Heart right ventricle (tissue), 16 donors: ENCODE results near the gene TMEM169. TPM values are rescaled to one million over a fixed set of nuclear protein-coding genes. Genes with fewer than 3 reads are reported as not detected.
"Not testable (repeated sequence)": the region's sequence is repeated elsewhere in the genome, so short reads cannot be mapped to it uniquely, and the experiment has no call there.

Source experiments
- ATAC-seq, 8 donors: fragments of 200-7000 bp; cut with Tn5 transposase; one replicate each; pipeline ENCODE4 v1.9.1; 2020; ENCODE audit warnings: mild to moderate bottlenecking in 8 of 8, moderate library complexity in 8 of 8, moderate number of reproducible peaks in 1 of 8
- DNase-seq, 2 donors: peaks; one replicate each; pipeline ENCODE4 v3.0.0-alpha.2; 2020
- H3K27ac ChIP-seq, 10 donors: fragments of 200-600 bp; sonication (generic) in 2 of 10; one replicate each; pipeline versions ENCODE4 v1.5.0 to v1.8.0; 2020 to 2022; ENCODE audit warnings: mild to moderate bottlenecking in 3 of 10
- H3K27me3 ChIP-seq, 7 donors: fragments of 200-600 bp; one replicate each; pipeline ENCODE4 v1.8.0; 2021 to 2022; ENCODE audit warnings: mild to moderate bottlenecking in 2 of 7
- H3K36me3 ChIP-seq, 9 donors: fragments of 200-600 bp; sonication (generic) in 1 of 9; one replicate each; pipeline versions ENCODE4 v1.5.0 to v1.8.0; 2020 to 2022; ENCODE audit warnings: mild to moderate bottlenecking in 2 of 9
- H3K4me1 ChIP-seq, 9 donors: fragments of 200-600 bp; sonication (generic) in 1 of 9; one replicate each; pipeline versions ENCODE4 v1.5.0 to v1.8.0; 2020 to 2022; ENCODE audit warnings: mild to moderate bottlenecking in 4 of 9
- H3K4me3 ChIP-seq, 10 donors: fragments of 200-600 bp; sonication (generic) in 2 of 10; one replicate each; pipeline versions ENCODE4 v1.5.0 to v1.8.0; 2020 to 2022; ENCODE audit warnings: mild to moderate bottlenecking in 7 of 10, moderate library complexity in 2 of 10
- H3K9me3 ChIP-seq, 11 donors: fragments of 200-600 bp in 10 of 11; sonication (generic) in 2 of 11; one replicate each; pipeline versions ENCODE4 v1.5.0 to v1.8.0; 2013 to 2022; ENCODE audit warnings: mild to moderate bottlenecking in 2 of 11, control low read depth in 1 of 11, moderate library complexity in 1 of 11
- WGBS, 2 donors: extraction: QIAGEN DNeasy Blood & Tissue Kit; methylation state at CpG; one replicate each; pipeline ENCODE4 v1.1.7; 2013; ENCODE audit warnings: inconsistent platforms in 1 of 2; 5-methylcytosine and 5-hydroxymethylcytosine counted together
- intact Hi-C, 10 donors: fragments of 100-400 bp; cut with DNase I; formaldehyde crosslinking; loops; one replicate each; pipeline versions ENCODE4 v1.11.1 to v1.14.2; 2022
- polyA plus RNA-seq, 2 donors: library from polyadenylated mRNA; stranded (reverse); fragments of 200-250 nt; gene quantifications; one replicate each; pipeline ENCODE4 v1.2.3, GENCODE V29; 2013
- total RNA-seq, 10 donors: library from RNA; stranded (reverse); fragmentation: NEBNext Ultra II Directional in 3 of 10; extraction: Animal tissue kit (Norgen Biotek cat#: 25700) in 3 of 10; gene quantifications; one replicate each; pipeline versions ENCODE4 v1.2.1 to v1.2.4, GENCODE V29; 2021 to 2023
- TF ChIP-seq, protein P1 (sequence below), 9 donors: fragments of 200-600 bp; sonication (generic) in 2 of 9; IDR thresholded peaks; one replicate each; pipeline versions ENCODE4 v1.5.0 to v1.8.0; 2021 to 2022; ENCODE audit warnings: antibody characterized with exemption in 9 of 9, mild to moderate bottlenecking in 5 of 9, moderate library complexity in 1 of 9
- donor health status: Arrhythmogenic right ventricular cardiomyopathy.
- donor health status: ischemic (EF 13 %, LVEDD 7.1; RV severe dilation, severe dysfunction).
- donor health status: healthy with polysubstance abuse.
- donor health status: DM: no; HTN: yes; CAD: no.
- donor health status: DM: no; HTN: no; CAD: no.
- donor health status: ischemic (EF 25% LVEDD 6.9; RV normal size, moderate dysfunction).
- donor health status: ischemic (EF 25% LVEDD 5.7; RV mildly dilated, moderate dysfunction).
- donor health status: healthy.
- donor health status: DM: yes; HTN: yes; CAD: no.
- donor health status: Ischemic cardiomyopathy.
- donor health status: ischemic (EF 35%, LVEDD 5.7; RV mildly dilated, moderate dysfunction).
- donor health status: nonischemic (EF 11% LVEDD 7.7; RV severe dilation, severe dysfunction).
- donor health status: DM: yes; HTN: yes; CAD: no.
- donor health status: PGD.
- donor health status: ischemic (EF 29% LVEDD 5.4; RV normal size, mild dysfunction).
- donor health status: nonischemic (EF 23%, LVEDD 6.1; RV moderate dilation, normal function).

The TMEM169 gene
- total and polyA plus RNA-seq, 12 donors, result 0.10 to 0.97 (median 0.22) TPM; not detected in 2

DNA sequence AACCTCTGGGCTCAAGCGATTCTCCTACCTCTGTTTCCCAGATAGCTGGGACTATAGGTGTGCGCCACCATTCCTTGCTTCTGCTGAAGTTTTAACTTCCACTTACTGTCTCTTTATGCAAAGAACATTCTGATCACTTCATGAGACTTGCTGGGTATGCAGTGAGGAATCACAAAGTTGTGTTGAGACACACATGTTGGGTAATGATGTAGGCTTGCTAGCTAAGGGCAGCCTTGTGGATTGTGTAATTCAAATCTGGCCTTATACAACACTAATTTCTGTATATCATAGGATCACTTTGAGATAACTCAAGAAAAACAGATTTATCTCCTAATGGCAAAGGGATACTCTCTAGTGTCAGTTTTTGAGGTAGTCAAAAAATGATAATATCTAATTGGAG is 51.7 kb downstream of the TMEM169 start:
- intact Hi-C loops, result no loop called here
- no peak for ATAC-seq
- Histone ChIP-seq H3K27ac (no peak overlapping the region), H3K36me3 (peaks cover 0 to 100% (median 76%) of the 10 kb centered on the region in 9 donors), H3K4me1 (peaks cover 0 to 11% (median 0%) of the 10 kb centered on the region in 9 donors), H3K4me3 (no peak overlapping the region), H3K9me3 (no peaks in the 10 kb centered on the region), H3K27me3 (no peaks in the 10 kb centered on the region)
- 97% methylated on average over 2 of the region's 2 CpGs for WGBS, 2 donors
- no peak for DNase-seq
- TF ChIP-seq, protein P1, sequence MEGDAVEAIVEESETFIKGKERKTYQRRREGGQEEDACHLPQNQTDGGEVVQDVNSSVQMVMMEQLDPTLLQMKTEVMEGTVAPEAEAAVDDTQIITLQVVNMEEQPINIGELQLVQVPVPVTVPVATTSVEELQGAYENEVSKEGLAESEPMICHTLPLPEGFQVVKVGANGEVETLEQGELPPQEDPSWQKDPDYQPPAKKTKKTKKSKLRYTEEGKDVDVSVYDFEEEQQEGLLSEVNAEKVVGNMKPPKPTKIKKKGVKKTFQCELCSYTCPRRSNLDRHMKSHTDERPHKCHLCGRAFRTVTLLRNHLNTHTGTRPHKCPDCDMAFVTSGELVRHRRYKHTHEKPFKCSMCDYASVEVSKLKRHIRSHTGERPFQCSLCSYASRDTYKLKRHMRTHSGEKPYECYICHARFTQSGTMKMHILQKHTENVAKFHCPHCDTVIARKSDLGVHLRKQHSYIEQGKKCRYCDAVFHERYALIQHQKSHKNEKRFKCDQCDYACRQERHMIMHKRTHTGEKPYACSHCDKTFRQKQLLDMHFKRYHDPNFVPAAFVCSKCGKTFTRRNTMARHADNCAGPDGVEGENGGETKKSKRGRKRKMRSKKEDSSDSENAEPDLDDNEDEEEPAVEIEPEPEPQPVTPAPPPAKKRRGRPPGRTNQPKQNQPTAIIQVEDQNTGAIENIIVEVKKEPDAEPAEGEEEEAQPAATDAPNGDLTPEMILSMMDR (IDR thresholded peaks at IDR 0.05), result no peak

DNA sequence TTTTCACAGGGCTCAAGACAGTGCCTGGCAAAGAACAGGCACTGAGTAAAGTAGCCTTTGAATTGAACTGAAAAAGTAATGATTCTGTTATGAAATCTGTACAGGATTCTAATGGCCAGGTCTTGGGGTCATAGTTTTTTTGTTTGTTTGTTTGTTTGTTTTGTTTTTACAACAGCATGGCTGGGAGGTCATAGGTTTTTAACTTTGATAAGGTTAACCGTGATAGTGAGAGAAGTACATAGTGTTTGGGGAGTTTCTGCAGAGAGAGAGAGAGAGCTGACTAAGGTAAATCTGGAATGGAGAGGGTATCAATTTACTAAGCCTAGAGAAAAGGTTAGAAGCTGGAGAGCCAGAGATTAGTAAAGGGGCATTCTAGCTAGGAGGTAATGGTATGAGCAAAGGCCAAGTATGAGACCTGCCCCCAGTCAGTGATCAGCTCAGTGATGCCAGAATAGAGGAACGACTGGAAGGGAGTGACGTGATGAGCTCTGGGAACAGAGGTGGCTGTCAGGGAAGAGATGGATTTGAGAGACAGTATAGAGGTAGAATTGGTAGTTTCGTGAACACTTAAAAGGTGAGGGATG is 53.3 kb downstream of the TMEM169 start:
- intact Hi-C loops, result no loop called here
- no peak overlapping the region for H3K4me3 ChIP-seq
- ATAC-seq (no peak), DNase-seq (no peak)
- H3K27ac ChIP-seq, result no peak overlapping the region
- 87 to 93% methylated on average over 4 of the region's 4 CpGs for WGBS, 2 donors
- no peaks in the 10 kb centered on the region for H3K27me3 ChIP-seq
- peaks cover 0 to 4% (median 0%) of the 10 kb centered on the region in 9 donors for H3K4me1 ChIP-seq
- H3K9me3 ChIP-seq, result no peaks in the 10 kb centered on the region
- H3K36me3 ChIP-seq, result peaks cover 0 to 100% (median 80%) of the 10 kb centered on the region in 9 donors
- TF ChIP-seq, protein P1 (IDR thresholded peaks at IDR 0.05), result no peak

DNA sequence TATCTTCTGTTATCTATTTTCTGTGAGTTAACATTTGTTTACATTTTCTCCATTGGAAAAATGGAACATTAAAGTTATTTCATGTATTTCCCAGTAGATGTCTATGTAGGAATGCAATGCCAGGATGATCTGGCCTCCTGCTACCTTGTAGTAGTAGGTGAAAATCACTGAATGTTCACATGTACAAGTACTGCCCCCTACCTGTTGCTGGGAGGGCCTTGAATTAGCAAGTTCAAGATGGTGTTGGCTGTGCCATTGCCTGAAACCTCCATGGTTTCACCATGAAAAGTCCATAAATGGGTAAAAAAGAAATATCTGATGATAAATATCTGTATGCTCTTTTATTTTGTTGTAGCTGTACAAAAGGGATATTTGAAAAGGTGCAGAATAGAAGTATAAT is 58.2 kb downstream of the TMEM169 start:
- H3K27me3 ChIP-seq, result no peaks in the 10 kb centered on the region
- ATAC-seq (no peak), DNase-seq (no peak)
- H3K4me1 ChIP-seq, result no peaks in the 10 kb centered on the region
- intact Hi-C loops, result no loop called here
- H3K9me3 ChIP-seq, result no peaks in the 10 kb centered on the region
- H3K36me3 ChIP-seq, result peaks cover 0 to 100% (median 83%) of the 10 kb centered on the region in 9 donors
- no peak overlapping the region for H3K27ac ChIP-seq
- TF ChIP-seq, protein P1 (IDR thresholded peaks at IDR 0.05), result peak in 6 of 9 donors; percentile 15 to 40 (median 28)
- H3K4me3 ChIP-seq, result no peak overlapping the region

DNA sequence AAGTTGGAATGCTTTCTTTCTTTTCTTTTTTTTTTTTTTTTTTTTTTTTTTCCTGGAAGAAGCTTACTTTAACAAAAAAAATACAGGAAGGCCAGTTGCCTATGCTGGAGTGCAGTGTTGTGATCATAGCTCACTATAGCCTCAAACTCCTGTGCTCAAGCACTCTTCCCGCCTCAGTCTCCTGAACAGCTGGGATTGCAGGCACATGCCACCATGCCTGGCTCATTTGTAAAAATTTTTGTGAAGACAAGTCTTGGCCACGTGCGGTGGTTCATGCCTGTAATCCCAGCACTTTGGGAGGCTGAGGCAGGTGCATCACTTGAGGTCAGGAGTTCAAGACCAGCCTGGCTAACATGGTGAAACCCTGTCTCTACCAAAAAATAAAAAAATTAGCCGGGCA is 59.8 kb downstream of the TMEM169 start:
- DNase-seq, intact Hi-C loops, ATAC-seq, H3K9me3 ChIP-seq, H3K4me1 ChIP-seq, H3K27me3 ChIP-seq, H3K4me3 ChIP-seq, H3K27ac ChIP-seq: not testable (repeated sequence)
- H3K36me3 ChIP-seq, result peaks cover 0 to 100% (median 78%) of the 10 kb centered on the region in 9 donors
- 96 to 97% methylated on average over 4 of the region's 4 CpGs for WGBS, 2 donors

DNA sequence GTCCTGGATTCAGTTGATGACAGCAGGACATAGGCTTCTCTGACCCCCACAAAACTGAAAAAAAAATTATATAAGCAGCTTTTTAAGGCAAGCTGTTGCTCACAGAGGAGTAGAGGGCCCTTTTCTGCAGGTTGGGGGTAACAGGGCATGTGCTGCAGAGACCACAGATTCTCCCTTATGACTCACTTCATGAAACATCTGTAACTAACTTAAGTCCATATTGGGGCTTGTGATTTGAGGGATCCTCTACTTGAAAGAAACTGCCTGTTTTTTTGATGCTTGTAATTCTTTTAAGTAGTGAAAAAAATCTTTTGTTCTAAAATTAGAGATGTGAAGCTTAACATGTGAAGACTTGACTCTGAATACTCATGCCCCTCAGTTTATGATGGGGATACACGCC is 60.8 kb downstream of the TMEM169 start:
- H3K27ac ChIP-seq, result no peak overlapping the region
- H3K27me3 ChIP-seq, result no peaks in the 10 kb centered on the region
- TF ChIP-seq, protein P1 (IDR thresholded peaks at IDR 0.05), result no peak
- H3K9me3 ChIP-seq, result no peaks in the 10 kb centered on the region
- DNase-seq (no peak), ATAC-seq (no peak)
- intact Hi-C loops, result no loop called here
- H3K36me3 ChIP-seq, result peaks cover 0 to 100% (median 79%) of the 10 kb centered on the region in 9 donors
- no peaks in the 10 kb centered on the region for H3K4me1 ChIP-seq
- no peak overlapping the region for H3K4me3 ChIP-seq
- 97 to 98% methylated on average over 1 of the region's 1 CpG for WGBS, 2 donors
